Measurements from ENCODE around the gene TMEM151B. TPM values are rescaled to one million over a fixed set of nuclear protein-coding genes. Genes with fewer than 3 reads are reported as not detected.

TMEM151B gene
- total and polyA plus RNA-seq, 9 of the 15 experiments (the other 6 are each of a cell fraction or from before 2014, with no cell fraction given) = not detected

DNA sequence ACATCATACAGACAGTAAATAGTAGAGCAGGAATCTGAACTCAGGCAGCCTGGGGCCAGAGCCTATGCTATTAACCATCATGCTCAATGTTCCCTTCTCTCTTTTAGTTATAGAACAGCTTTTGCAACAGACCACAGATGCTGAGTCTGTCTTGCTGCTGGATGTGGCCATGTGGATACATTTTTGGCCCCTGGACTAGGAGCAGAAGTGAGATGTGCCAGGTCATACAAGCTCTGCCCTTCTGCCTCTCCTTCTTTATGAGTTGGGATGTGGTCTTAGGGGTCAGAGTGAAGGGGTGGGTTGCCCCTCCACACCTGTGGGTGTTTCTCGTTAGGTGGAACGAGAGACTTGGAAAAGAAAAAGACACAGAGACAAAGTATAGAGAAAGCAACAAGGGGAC, 57.5 kb downstream of the TMEM151B start:
- BruUV-seq (replicated peaks) = no TSS peak
- intact Hi-C loops (cut with micrococcal nuclease) = no loop called here
- H3K27ac ChIP-seq (ENCODE audit: extremely low read depth, low read depth, low read length) = no peak overlapping the region
- no peak overlapping the region for H3K4me3 ChIP-seq
- H3K79me2 ChIP-seq (ENCODE audit: control insufficient read depth, insufficient read depth, low read length) = no peaks in the 10 kb centered on the region
- peaks cover 51 to 57% of the 10 kb centered on the region in 2 experiments for H3K27me3 ChIP-seq (ENCODE audit: control insufficient read depth in 2 of 2, insufficient read depth in 2 of 2, low read length in 2 of 2)
- POLR2A ChIA-PET = no interaction called here
- no peak for FAIRE-seq
- no peaks in the 10 kb centered on the region for H3K9me3 ChIP-seq (replicated peaks; ENCODE audit: control insufficient read depth, insufficient read depth, low read depth, low read length)
- H3K36me3 ChIP-seq (ENCODE audit: control insufficient read depth, insufficient read depth, low read length) = no peaks in the 10 kb centered on the region
- 0% methylated on average over 2 of the region's 2 CpGs for WGBS (ENCODE audit: insufficient coverage, low coverage, missing lambda C conversion rate)
- no peak overlapping the region for H3K4me2 ChIP-seq (ENCODE audit: insufficient read depth, low read length)
- H3K4me1 ChIP-seq (replicated peaks in 1 of 2; ENCODE audit: control insufficient read depth in 2 of 2, insufficient read depth in 2 of 2, low read length in 2 of 2) = no peaks in the 10 kb centered on the region
- CTCF ChIA-PET (ENCODE audit: low intra/inter-chr PET ratio) = no interaction called here
- no peak overlapping the region for H3K9ac ChIP-seq (ENCODE audit: insufficient read depth in 1 of 2, low read depth in 2 of 2, low read length in 2 of 2)
- H2AFZ ChIP-seq (ENCODE audit: low read depth, low read length) = no peak overlapping the region
- H3K9me1 ChIP-seq (ENCODE audit: control insufficient read depth, insufficient read depth, low read length) = no peaks in the 10 kb centered on the region
- DNase-seq (ENCODE audit: extremely low read depth in 1 of 4, low spot score in 3 of 4) = no peak
- in situ Hi-C loops (cut with MboI) = no loop called here
- no peak for ATAC-seq
- H4K20me1 ChIP-seq (replicated peaks; ENCODE audit: control insufficient read depth, insufficient read depth, low read length) = no peaks in the 10 kb centered on the region
- TF ChIP-seq CHCHD3 (CRISPR knock-in tag; IDR thresholded peaks at IDR 0.05) (no peak), DIDO1 (tag; IDR thresholded peaks at IDR 0.05; ENCODE audit: low read depth) (no peak), BRCA1 (IDR thresholded peaks at IDR 0.05) (no peak), BRCA1 (CRISPR knock-in tag; IDR thresholded peaks at IDR 0.05) (no peak), NUFIP1 (IDR thresholded peaks at IDR 0.05; ENCODE audit: partially characterized antibody) (no peak), NR1H2 (CRISPR knock-in tag; IDR thresholded peaks at IDR 0.05) (no peak)
- TF ChIP-seq, protein P1, sequence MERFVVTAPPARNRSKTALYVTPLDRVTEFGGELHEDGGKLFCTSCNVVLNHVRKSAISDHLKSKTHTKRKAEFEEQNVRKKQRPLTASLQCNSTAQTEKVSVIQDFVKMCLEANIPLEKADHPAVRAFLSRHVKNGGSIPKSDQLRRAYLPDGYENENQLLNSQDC (CRISPR knock-in tag; IDR thresholded peaks at IDR 0.05) = no peak
- TF ChIP-seq, protein P2, sequence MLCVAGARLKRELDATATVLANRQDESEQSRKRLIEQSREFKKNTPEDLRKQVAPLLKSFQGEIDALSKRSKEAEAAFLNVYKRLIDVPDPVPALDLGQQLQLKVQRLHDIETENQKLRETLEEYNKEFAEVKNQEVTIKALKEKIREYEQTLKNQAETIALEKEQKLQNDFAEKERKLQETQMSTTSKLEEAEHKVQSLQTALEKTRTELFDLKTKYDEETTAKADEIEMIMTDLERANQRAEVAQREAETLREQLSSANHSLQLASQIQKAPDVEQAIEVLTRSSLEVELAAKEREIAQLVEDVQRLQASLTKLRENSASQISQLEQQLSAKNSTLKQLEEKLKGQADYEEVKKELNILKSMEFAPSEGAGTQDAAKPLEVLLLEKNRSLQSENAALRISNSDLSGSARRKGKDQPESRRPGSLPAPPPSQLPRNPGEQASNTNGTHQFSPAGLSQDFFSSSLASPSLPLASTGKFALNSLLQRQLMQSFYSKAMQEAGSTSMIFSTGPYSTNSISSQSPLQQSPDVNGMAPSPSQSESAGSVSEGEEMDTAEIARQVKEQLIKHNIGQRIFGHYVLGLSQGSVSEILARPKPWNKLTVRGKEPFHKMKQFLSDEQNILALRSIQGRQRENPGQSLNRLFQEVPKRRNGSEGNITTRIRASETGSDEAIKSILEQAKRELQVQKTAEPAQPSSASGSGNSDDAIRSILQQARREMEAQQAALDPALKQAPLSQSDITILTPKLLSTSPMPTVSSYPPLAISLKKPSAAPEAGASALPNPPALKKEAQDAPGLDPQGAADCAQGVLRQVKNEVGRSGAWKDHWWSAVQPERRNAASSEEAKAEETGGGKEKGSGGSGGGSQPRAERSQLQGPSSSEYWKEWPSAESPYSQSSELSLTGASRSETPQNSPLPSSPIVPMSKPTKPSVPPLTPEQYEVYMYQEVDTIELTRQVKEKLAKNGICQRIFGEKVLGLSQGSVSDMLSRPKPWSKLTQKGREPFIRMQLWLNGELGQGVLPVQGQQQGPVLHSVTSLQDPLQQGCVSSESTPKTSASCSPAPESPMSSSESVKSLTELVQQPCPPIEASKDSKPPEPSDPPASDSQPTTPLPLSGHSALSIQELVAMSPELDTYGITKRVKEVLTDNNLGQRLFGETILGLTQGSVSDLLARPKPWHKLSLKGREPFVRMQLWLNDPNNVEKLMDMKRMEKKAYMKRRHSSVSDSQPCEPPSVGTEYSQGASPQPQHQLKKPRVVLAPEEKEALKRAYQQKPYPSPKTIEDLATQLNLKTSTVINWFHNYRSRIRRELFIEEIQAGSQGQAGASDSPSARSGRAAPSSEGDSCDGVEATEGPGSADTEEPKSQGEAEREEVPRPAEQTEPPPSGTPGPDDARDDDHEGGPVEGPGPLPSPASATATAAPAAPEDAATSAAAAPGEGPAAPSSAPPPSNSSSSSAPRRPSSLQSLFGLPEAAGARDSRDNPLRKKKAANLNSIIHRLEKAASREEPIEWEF (CRISPR knock-in tag; IDR thresholded peaks at IDR 0.05) = no peak
- TF ChIP-seq, protein P3, sequence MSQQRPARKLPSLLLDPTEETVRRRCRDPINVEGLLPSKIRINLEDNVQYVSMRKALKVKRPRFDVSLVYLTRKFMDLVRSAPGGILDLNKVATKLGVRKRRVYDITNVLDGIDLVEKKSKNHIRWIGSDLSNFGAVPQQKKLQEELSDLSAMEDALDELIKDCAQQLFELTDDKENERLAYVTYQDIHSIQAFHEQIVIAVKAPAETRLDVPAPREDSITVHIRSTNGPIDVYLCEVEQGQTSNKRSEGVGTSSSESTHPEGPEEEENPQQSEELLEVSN (IDR thresholded peaks at IDR 0.05; ENCODE audit: borderline replicate concordance in 1 of 2, extremely low read depth in 1 of 2, insufficient read depth in 1 of 2, insufficient read length in 1 of 2, low read depth in 1 of 2, low read length in 1 of 2, poor library complexity in 1 of 2, severe bottlenecking in 1 of 2) = no peak
- TF ChIP-seq, protein P4, sequence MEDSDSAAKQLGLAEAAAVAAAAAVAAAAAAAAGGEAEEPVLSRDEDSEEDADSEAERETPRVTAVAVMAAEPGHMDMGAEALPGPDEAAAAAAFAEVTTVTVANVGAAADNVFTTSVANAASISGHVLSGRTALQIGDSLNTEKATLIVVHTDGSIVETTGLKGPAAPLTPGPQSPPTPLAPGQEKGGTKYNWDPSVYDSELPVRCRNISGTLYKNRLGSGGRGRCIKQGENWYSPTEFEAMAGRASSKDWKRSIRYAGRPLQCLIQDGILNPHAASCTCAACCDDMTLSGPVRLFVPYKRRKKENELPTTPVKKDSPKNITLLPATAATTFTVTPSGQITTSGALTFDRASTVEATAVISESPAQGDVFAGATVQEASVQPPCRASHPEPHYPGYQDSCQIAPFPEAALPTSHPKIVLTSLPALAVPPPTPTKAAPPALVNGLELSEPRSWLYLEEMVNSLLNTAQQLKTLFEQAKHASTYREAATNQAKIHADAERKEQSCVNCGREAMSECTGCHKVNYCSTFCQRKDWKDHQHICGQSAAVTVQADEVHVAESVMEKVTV (CRISPR knock-in tag; IDR thresholded peaks at IDR 0.05) = no peak
- TF ChIP-seq, protein P5, sequence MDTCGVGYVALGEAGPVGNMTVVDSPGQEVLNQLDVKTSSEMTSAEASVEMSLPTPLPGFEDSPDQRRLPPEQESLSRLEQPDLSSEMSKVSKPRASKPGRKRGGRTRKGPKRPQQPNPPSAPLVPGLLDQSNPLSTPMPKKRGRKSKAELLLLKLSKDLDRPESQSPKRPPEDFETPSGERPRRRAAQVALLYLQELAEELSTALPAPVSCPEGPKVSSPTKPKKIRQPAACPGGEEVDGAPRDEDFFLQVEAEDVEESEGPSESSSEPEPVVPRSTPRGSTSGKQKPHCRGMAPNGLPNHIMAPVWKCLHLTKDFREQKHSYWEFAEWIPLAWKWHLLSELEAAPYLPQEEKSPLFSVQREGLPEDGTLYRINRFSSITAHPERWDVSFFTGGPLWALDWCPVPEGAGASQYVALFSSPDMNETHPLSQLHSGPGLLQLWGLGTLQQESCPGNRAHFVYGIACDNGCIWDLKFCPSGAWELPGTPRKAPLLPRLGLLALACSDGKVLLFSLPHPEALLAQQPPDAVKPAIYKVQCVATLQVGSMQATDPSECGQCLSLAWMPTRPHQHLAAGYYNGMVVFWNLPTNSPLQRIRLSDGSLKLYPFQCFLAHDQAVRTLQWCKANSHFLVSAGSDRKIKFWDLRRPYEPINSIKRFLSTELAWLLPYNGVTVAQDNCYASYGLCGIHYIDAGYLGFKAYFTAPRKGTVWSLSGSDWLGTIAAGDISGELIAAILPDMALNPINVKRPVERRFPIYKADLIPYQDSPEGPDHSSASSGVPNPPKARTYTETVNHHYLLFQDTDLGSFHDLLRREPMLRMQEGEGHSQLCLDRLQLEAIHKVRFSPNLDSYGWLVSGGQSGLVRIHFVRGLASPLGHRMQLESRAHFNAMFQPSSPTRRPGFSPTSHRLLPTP (IDR thresholded peaks at IDR 0.05; ENCODE audit: borderline replicate concordance, extremely low read depth, insufficient read length) = no peak

Data from K562 (cell line).